GM21717 (cell line): ENCODE data around the gene EBF3.

Source experiments
- ATAC-seq: cut with Tn5 transposase; IDR thresholded peaks from one replicate; pipeline ENCODE4 v1.9.1; 2021; ENCODE audit warnings: mild to moderate bottlenecking, moderate library complexity; ENCODE audit not compliant: unreplicated experiment

Gene EBF3

DNA sequence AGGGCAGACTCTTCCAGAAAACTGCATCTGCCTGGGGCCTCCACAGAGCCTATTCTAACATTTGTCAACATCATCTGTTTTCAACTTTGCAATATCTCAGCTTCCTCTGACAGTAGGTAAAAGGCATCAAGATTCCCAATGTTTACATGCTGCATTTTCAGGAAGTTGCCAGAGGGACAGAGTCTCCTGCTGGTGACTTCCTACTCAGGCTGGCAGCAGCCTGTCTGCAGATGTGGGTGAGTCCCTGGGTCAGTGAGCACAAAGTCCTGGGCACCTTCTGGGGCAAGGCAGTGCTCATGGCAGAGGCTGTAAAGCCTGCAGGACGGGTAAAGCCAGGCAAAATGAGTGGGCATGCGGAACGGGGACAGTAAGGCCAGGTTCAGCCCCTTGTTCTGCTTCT lies 69.4 kb downstream of the EBF3 start:
- no peak for ATAC-seq

DNA sequence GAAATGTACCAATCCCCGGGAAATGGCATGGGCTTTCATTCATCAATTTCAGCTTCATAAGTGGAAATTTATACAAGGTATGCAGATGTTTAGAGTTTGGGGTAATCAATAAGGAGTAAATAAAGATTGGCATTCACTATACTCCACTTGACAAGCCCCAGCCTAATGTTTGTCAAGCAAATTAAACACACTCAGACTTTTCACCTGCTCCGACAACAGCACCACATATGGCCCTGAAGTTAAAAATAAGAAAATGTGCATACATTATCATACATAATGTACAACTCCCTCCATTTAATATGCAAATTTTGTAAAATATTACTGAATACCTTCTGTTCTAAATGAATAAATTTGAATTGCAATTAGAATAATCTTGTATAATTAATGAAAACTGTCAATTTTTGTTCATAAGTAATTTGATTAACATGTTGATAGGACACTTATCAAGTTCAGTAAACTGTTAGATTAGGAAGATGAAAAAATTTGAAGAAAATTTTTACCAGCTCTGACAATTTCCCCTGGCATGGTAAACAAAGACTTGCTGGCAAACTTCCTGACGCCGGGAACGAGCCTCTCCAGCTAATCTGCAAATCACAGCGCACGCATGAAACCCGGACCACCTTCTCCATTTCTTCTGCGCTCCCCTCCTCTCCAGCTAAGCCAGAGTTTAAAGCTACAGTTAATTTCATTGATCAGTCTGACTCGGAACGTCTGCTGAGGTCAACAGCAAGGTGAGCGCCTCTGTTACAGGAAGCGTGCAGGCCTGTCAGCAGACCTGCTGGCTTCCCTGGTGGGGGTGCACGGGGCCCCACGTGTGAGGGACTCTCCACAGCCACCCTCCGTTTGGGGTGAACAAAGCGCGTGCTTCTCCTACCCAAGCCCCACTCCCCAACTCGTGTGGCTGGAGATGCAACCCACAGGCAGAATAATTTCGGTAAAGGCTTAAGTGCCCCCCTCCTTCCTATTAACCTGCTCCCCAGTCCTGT lies 70.7 kb downstream of the EBF3 start:
- no peak for ATAC-seq

DNA sequence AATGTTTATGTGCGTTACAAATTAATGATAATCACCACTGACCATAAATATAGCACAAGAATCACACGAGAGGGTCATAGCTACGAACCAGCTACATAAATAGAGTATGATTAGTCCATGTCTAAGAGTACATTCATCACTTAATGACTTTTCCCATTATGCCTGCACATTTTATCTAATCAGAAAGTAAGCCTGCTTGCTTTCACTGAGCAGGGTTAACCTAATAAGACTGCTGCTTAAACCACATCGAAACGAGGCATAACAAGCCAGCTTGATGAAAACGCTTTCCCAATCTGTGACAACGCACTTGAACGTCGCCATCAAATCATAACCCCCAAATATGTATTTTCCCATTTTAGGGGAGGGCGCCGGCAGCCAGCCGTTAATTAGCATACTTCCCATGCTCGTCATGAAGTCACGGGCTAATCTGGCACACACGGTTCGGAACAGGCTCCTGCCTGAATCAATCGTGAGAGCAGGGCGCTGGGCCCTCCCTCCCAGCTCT lies 71.5 kb downstream of the EBF3 start:
- no peak for ATAC-seq

DNA sequence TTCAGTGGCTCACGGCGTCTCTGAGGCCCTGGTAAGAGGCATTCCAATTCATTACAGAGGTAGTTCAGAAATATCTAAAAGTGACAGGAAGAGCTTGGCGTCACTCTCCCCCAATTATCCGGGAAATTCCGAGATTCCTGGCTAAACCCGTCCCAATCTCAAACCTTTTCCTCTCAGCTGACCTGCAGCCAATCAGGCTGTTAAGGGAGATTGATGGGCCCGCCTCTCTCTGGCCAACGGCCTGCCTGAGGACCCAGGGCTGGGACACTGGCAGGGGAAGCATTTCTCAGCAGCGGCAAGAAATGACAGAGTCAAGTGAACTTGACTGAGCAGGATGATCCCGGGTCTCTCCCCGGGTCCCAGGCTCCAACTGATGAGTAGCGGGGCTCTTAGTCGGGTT lies 72.3 kb downstream of the EBF3 start:
- no peak for ATAC-seq

DNA sequence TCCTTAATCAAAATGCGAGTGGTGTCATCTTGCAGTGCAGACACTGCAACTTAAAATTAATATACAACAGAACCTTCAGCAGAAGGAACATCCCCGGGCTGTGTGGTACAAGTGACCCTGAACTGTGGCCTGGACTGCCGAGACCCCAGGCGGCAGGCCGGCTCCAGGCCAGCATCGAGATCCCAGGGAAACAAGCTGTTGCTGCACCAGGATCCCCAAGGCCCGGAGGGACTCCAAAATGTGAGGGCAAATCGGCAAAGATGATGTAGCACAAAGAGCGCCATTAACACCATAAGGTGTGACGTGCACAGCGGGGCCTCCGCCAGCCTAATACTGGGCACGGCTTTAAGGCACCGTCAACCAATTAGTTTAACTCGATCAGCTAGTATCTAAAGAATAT lies 73.9 kb downstream of the EBF3 start:
- ATAC-seq = no peak

DNA sequence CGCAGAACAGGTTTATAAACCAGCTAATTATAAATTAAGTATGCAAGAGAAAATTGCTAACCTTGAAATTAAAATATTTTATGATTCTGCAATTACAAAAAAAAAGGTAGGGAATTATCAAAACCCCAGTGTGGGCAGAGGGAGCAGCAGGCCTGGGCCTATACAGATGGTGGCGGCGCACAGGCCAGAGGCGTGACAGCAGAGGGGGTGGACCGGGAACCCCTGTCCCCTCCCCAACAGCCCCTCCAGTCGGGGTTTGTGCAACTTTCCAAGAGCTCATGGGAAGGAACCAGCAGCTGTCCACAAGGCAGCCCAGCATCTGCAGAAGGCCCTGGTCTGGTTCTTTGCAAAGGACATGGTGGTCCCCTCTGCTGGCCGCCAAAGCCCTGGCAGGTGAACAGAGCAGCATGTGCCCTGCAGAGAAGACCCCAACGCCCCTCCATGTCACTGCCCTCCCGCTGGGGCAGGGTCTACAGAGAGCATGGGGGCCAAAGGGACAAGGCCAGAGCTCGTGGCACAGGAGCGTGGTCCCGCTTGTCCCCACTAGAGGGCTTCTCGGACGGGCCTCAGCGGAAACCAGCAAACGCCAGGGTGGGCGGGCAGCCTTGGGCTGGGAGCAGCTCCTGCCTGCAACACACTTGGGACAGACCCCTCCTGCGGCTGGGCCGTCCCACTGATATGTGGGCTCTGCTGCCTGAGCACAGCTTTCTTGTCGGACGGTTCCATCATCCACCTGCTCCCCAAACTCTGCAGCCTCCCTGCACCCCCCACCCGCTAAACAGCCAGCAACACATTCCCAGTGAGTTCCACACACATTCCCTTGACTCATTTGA lies 75.1 kb downstream of the EBF3 start:
- ATAC-seq = no peak

DNA sequence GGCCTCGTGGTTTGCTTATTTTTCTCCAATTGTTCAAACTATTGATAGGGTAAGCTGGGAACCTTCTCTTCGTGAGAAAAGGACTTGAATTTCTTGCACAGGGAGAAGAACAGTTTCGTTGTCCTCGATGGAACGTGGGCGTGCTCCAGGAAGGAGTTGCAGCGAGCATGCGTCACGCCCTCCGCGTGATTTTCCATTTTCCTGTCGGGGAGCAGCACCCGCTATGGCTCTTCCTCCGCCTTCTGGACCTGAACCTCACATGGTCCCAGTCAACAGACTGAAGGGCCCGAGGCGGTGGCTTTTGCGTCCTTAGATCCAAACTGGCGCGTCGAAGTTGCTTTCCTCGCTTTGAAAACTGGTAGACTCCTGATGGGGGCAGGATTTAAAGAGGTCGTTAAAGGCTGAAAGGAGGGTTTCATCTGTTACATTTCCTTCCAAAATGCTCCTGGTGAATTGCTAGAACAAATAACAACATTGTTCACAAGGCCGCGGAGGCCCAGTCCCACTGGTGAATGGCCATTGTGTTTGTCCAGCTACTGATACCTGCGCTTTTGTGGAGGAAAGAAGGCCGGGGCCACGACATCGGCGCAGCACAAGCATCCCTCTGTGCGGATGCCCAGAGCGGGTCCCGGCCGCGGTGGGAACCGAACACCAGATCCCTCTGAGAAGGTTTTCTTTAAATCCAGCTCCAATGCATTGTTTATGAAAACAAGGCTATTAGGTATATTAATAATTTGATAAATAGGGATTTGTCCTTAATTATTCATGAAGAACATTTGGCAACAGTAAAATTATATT lies 75.9 kb downstream of the EBF3 start:
- ATAC-seq = no peak

DNA sequence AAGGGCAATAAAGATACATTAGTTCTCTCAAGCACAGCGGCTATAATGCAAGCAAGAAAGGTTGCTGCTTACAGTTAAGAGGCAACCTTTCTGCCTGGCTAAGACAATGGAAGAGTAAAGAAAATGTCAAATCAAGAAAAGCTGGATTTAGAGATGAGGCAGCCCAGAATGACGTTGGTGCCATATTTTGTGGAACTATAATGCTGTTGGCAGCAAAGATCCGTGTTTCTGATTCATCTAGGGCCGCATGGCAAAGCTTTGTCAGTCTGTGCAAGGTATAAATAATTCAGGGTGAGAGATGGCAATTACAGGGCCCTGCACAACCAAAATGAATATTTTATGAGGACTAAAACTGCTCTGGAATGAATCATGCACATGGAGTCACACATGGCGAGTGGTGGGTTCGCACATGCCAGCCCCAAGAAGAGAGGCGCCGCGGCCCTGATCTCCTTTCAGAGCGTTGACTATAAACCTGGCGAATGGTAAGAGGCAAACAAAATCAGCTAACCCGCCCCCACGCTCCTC lies 76.6 kb downstream of the EBF3 start:
- no peak for ATAC-seq

DNA sequence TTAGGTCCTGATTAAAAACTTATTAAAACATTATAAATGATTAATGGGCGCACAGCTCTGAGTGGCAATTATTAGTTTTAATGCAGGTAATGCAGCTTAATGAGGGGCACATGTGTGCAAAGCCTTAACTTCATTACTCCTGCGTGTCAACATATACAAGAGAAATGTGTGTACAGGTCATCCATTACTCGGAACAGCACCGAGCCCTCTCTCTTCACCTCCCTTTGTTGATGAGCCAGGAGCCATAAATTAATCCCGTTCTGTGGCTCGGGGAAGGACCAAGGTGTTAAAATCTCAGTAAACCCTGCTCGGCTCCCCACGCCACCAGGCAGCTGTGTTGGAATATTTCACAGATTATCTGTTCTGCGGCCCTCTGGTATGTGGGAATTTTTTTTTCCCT lies 77.8 kb downstream of the EBF3 start:
- ATAC-seq = no peak

DNA sequence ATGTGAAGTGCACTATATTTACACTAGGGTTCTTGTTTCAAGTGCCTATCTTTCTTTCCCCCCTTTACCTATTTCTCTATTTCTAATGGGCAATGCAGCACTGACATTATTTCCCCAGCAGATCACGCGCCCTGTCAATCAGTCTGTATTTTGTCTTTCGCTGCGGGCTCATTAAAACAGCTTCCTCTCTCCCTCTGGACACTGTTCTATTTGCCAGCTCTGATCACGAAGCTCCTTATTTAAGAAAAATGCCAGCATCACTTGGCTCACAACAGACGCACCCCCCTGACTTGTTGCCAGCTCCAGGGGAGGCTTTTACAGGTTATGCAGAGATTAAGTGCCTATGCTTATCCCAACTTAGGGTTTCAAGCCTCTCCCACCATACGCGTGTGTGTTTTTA lies 78.5 kb downstream of the EBF3 start:
- ATAC-seq = no peak

DNA sequence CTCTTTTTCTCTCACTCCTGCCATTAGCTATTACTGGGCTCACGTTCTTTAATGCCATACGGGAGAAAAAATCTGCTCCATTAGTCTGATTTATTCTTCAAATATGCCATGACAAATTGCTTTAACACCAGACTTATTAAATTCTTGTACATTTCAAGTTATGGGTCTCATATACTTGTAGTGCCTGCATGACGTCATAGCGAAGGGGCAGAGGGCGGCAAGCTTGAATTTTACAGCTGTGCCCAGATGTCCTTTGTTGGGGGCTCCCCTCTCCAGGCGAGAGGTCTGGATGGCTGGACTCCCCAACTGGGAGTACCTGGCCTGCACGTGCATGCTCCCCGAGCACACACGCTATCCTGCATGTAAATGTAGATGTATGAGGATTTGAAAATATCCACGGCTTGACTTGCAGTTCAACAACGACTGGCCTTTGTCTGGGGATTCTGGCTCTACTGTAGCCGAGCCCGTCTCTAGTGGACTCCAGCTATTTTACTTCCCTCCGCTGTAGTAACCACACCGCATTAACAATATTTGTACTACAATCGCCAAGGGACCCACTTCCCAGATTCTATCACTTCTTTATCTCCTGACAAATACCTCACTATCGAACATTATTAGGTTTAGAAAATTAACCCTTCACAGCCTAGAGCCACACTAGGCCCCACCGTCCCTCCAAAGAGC lies 79.5 kb downstream of the EBF3 start:
- no peak for ATAC-seq

DNA sequence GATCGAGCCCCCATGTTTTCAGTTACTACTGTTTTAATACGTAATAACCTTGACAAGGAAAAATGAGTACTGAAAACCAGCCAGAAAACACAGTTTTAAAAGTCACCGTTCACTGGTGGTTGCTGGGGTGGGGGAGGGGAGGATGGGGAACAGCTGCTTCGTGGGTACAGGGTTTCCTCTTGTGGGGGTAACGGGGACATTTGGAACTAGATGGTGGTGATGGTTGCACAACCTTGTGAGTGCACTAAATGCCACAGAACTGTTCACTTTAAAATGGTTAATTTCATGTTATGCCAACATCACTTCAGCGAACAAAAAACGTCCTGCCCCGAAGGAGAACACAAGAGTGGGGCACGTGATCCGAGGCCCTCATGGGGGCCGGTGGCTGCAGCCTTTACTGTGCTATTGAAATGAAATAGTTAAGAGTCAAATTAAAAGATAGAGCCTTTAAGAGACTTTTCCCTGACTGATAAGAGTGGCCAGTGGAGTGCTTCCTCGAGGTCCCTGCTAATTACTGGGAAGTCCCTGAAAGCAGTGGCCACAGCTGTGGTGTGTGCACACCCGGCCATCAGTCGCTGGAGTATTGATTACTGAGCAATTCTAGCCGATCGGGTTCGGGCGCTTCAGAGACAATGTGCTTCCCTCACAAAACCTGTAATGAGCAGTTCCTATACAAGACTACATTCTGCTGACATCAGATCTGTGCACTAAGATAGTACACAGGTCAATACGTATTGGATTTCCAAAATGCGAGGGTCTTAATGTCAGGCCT lies 80.3 kb downstream of the EBF3 start:
- no peak for ATAC-seq

DNA sequence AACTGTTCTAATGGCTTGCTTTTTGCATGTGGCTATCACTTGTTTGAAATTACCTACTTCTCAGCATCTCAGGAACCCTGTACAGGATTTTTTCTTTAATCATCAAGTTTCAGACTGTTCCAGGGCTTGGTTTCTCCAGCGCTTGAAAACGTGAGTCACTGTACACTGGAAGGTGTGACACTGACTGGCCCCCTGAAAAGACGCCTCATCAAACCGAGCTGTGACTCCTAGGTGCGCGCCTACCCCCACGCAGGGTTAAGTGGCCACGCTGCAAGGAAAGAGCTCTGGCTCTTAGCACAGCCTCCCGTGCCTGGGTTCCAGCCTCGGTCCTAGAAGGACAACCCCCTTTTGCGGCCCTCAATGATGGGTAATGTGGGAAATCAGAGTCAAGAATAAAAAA lies 81.0 kb downstream of the EBF3 start:
- no peak for ATAC-seq

DNA sequence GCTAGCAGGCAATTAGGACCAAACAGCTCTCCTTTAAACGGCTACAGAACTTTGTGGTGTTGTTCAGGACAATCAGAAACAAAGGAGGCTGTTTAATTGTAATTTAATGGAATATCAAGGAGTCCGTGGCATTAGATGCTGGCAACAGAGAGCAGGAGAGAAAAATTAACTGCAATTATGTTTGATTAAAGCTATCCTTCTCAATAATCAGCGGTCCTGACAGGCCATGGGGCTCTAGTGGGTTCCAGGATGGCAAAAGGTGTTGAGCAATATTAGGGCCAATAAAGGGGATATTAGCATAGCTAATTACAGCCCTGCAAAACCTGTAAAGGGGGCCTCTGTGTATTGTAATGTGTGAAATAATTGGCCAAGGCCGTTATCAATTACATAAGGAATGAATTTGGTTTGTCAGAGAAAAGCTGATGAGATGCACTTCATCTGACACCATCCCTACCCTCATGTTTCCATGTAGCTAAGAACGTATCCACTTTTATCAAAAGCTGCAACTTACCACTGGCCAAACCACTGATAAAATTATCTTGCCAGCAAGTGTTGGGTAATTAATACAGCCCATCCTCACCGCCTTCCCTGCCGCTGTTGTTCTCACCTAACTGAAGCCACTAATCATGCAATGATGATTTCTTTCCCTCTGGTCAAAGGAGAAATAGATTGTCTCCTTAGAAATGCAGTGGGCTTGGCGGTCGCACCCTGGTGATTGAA lies 81.6 kb downstream of the EBF3 start:
- no peak for ATAC-seq

DNA sequence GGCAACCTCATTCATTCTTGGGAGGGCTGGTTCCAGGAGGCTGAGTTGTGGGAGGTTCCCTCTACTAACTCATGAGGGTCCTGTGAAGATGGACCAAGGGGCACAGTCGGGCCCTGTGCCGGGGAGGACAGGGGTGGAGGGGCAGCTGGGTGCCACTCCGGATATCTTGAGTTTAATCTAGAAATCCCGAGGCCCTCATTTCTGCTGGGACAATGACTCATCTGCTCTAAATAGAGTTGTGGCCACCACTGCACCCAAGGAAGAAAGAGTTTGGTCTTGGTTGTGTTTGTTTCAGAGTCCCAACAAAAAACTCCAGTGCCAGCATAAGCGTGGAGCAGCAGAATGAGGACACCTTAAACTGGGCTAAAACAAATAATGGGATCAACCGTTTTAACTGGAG lies 82.4 kb downstream of the EBF3 start:
- ATAC-seq = no peak

DNA sequence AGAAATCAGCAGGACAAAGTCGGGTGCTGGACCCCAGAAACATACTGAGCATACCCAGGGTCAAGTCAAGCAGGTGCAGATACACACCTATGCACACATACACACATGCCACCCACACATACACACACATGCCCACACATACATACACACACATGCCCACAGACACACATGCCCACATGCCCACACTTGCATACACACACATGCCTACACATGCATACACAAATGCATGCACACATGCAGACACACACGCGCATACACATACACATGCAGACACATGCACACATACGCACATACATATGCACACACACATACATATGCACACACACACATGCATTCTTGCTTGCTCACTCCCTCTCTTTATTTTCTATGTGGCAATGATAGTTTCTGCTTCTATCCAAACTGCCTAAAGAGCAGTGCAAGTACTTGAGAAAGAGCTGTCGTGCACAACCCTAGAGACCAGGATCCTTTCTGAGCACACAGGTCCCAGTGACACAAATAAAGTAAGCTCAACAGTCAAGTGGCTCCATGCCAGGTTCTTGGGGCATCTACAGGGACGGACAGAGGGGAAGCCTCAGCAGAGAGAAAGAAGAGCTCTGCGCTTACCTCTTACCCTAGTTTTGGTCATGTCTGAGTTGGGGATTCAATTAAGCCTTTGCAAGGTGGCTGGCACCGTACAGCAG lies 83.7 kb downstream of the EBF3 start:
- ATAC-seq = no peak

DNA sequence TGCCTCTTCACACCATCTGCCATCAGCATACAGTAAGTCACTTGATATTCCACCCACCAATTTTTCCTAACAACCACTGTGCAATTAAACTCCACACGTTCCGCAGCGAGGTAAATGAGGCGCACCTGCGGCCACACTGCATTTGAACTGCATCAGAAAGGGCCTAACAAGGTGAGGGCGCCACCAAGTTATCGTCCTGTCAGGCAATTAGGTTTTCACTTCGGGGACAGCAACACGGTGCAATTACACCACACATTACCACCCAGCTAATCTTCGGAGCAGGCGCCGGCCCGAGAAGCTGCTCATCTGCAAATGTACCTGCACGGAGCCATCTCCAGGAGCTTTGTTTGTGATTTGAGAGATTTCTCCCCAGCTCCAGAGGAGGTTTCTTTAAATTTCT lies 84.4 kb downstream of the EBF3 start:
- ATAC-seq = no peak

DNA sequence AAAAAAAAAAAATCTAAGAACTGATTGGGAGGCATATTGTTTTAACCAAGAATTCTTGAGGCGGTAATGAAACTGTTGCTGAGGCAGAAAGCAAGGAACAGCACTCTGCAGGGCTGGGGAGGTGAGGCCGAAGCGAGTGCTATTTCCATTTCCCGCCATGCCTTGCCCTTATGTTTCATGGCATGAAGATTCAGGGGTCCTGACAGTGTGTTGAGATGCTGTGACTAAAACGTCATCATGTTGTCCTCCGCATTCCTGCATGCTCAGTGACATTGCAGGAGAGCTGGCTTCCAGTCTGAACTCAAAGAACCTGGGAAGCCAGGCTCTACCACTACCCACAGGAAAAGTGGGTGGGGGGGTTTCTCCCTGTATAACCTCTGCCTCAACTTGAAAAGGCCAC lies 85.2 kb downstream of the EBF3 start:
- no peak for ATAC-seq
